ENCODE results near the gene RWDD4. TPM values are rescaled to one million over a fixed set of nuclear protein-coding genes. Genes with fewer than 3 reads are reported as not detected.
"Not testable (repeated sequence)": the region's sequence is repeated elsewhere in the genome, so short reads cannot be mapped to it uniquely, and the experiment has no call there.

Gene RWDD4
- total RNA-seq, 2 experiments from 2014 or later, result 15.6 to 17.2 TPM

GRCh38 chr4:183635321-183635720, 23.7 kb downstream of the RWDD4 start:
- no peaks in the 10 kb centered on the region for H3K36me3 Mint-ChIP-seq (ENCODE audit: low read depth)
- no peaks in the 10 kb centered on the region for H3K27me3 Mint-ChIP-seq (ENCODE audit: low read depth)
- no peak for DNase-seq
- no peak overlapping the region for H3K4me3 Mint-ChIP-seq
- CTCF ChIA-PET, result no interaction called here
- POLR2A ChIA-PET, result no interaction called here
- peaks cover 2% of the 10 kb centered on the region for H3K4me1 Mint-ChIP-seq (ENCODE audit: low read depth)
- H3K27ac Mint-ChIP-seq, result no peak overlapping the region
- ATAC-seq, result no peak
- H3K9me3 Mint-ChIP-seq (ENCODE audit: insufficient read depth), result no peaks in the 10 kb centered on the region

GRCh38 chr4:183633476-183634400, 25.2 kb downstream of the RWDD4 start:
- DNase-seq, result no peak
- no peaks in the 10 kb centered on the region for H3K36me3 Mint-ChIP-seq (ENCODE audit: low read depth)
- no peak overlapping the region for H3K4me3 Mint-ChIP-seq
- ChIA-PET POLR2A (no interaction called here), CTCF (no interaction called here)
- peaks cover 2% of the 10 kb centered on the region for H3K4me1 Mint-ChIP-seq (ENCODE audit: low read depth)
- no peak for ATAC-seq
- H3K27ac Mint-ChIP-seq, result no peak overlapping the region
- no peaks in the 10 kb centered on the region for H3K27me3 Mint-ChIP-seq (ENCODE audit: low read depth)
- no peaks in the 10 kb centered on the region for H3K9me3 Mint-ChIP-seq (ENCODE audit: insufficient read depth)

GRCh38 chr4:183632689-183633088, 26.3 kb downstream of the RWDD4 start:
- Mint-ChIP-seq H3K9me3 (ENCODE audit: insufficient read depth) (no peaks in the 10 kb centered on the region), H3K27ac (no peak overlapping the region), H3K36me3 (ENCODE audit: low read depth) (no peaks in the 10 kb centered on the region), H3K4me1 (ENCODE audit: low read depth) (peaks cover 2% of the 10 kb centered on the region), H3K4me3 (no peak overlapping the region), H3K27me3 (ENCODE audit: low read depth) (no peaks in the 10 kb centered on the region)
- CTCF ChIA-PET, result no interaction called here
- POLR2A ChIA-PET, result no interaction called here
- ATAC-seq (no peak), DNase-seq (no peak)

- DNase-seq, result no peak
- Mint-ChIP-seq H3K4me1 (ENCODE audit: low read depth) (no peaks in the 10 kb centered on the region), H3K9me3 (ENCODE audit: insufficient read depth) (no peaks in the 10 kb centered on the region), H3K36me3 (ENCODE audit: low read depth) (no peaks in the 10 kb centered on the region), H3K27me3 (ENCODE audit: low read depth) (no peaks in the 10 kb centered on the region), H3K4me3 (no peak overlapping the region), H3K27ac (no peak overlapping the region)
- CTCF ChIA-PET, result no interaction called here
- ATAC-seq, result no peak
- POLR2A ChIA-PET, result no interaction called here
Measured at GRCh38 chr4:183631577-183632198, 27.3 kb downstream of the RWDD4 start.

- Mint-ChIP-seq H3K27me3 (ENCODE audit: low read depth) (no peaks in the 10 kb centered on the region), H3K27ac (no peak overlapping the region), H3K4me3 (no peak overlapping the region), H3K36me3 (ENCODE audit: low read depth) (no peaks in the 10 kb centered on the region), H3K4me1 (ENCODE audit: low read depth) (no peaks in the 10 kb centered on the region), H3K9me3 (ENCODE audit: insufficient read depth) (no peaks in the 10 kb centered on the region)
- ChIA-PET POLR2A (no interaction called here), CTCF (no interaction called here)
- ATAC-seq, result no peak
- DNase-seq, result no peak
Measured at GRCh38 chr4:183627979-183628588, 30.9 kb downstream of the RWDD4 start.

- CTCF ChIA-PET; H3K27ac Mint-ChIP-seq; H3K27me3 Mint-ChIP-seq (ENCODE audit: low read depth); ATAC-seq; H3K36me3 Mint-ChIP-seq (ENCODE audit: low read depth); H3K4me3 Mint-ChIP-seq; DNase-seq; H3K9me3 Mint-ChIP-seq (ENCODE audit: insufficient read depth); POLR2A ChIA-PET; H3K4me1 Mint-ChIP-seq (ENCODE audit: low read depth): not testable (repeated sequence)
Measured at GRCh38 chr4:183627286-183627685, 31.7 kb downstream of the RWDD4 start.

GRCh38 chr4:183626168-183626567, 32.8 kb downstream of the RWDD4 start:
- POLR2A ChIA-PET, result interaction anchor here (0.6 kb wide), 1 partner anchor 450 kb away, joined by 4 read pairs; no protein-coding TSS in a partner anchor
- DNase-seq (no peak), ATAC-seq (no peak)
- H3K27ac Mint-ChIP-seq, result no peak overlapping the region
- CTCF ChIA-PET, result no interaction called here
- H3K9me3 Mint-ChIP-seq (ENCODE audit: insufficient read depth), result no peaks in the 10 kb centered on the region
- H3K4me3 Mint-ChIP-seq, result no peak overlapping the region
- no peaks in the 10 kb centered on the region for H3K36me3 Mint-ChIP-seq (ENCODE audit: low read depth)
- H3K4me1 Mint-ChIP-seq (ENCODE audit: low read depth), result no peaks in the 10 kb centered on the region
- H3K27me3 Mint-ChIP-seq (ENCODE audit: low read depth), result peaks cover 2% of the 10 kb centered on the region

- CTCF ChIA-PET, result no interaction called here
- Mint-ChIP-seq H3K4me1 (ENCODE audit: low read depth) (no peaks in the 10 kb centered on the region), H3K9me3 (ENCODE audit: insufficient read depth) (no peaks in the 10 kb centered on the region), H3K4me3 (no peak overlapping the region), H3K27me3 (ENCODE audit: low read depth) (peaks cover 6% of the 10 kb centered on the region), H3K36me3 (ENCODE audit: low read depth) (no peaks in the 10 kb centered on the region), H3K27ac (no peak overlapping the region)
- POLR2A ChIA-PET, result no interaction called here
- DNase-seq, result no peak
- no peak for ATAC-seq
Measured at GRCh38 chr4:183624548-183624947, 34.4 kb downstream of the RWDD4 start.

- ChIA-PET POLR2A (no interaction called here), CTCF (no interaction called here)
- DNase-seq (no peak), ATAC-seq (no peak)
- Mint-ChIP-seq H3K27ac (no peak overlapping the region), H3K27me3 (ENCODE audit: low read depth) (peaks cover 6% of the 10 kb centered on the region), H3K4me3 (no peak overlapping the region), H3K36me3 (ENCODE audit: low read depth) (no peaks in the 10 kb centered on the region), H3K9me3 (ENCODE audit: insufficient read depth) (no peaks in the 10 kb centered on the region), H3K4me1 (ENCODE audit: low read depth) (no peaks in the 10 kb centered on the region)
Measured at GRCh38 chr4:183621875-183622274, 37.1 kb downstream of the RWDD4 start.

GRCh38 chr4:183620421-183620820, 38.6 kb downstream of the RWDD4 start:
- H3K27ac Mint-ChIP-seq, result no peak overlapping the region
- H3K4me1 Mint-ChIP-seq (ENCODE audit: low read depth), result no peaks in the 10 kb centered on the region
- POLR2A ChIA-PET, result no interaction called here
- H3K27me3 Mint-ChIP-seq (ENCODE audit: low read depth), result peaks cover 6% of the 10 kb centered on the region
- ATAC-seq (no peak), DNase-seq (no peak)
- H3K9me3 Mint-ChIP-seq (ENCODE audit: insufficient read depth), result no peaks in the 10 kb centered on the region
- CTCF ChIA-PET, result no interaction called here
- H3K4me3 Mint-ChIP-seq, result no peak overlapping the region
- no peaks in the 10 kb centered on the region for H3K36me3 Mint-ChIP-seq (ENCODE audit: low read depth)

GRCh38 chr4:183618681-183619080, 40.3 kb downstream of the RWDD4 start:
- no peaks in the 10 kb centered on the region for H3K9me3 Mint-ChIP-seq (ENCODE audit: insufficient read depth)
- no peak for ATAC-seq
- POLR2A ChIA-PET, result no interaction called here
- no peak overlapping the region for H3K27ac Mint-ChIP-seq
- no peak overlapping the region for H3K4me3 Mint-ChIP-seq
- no peak for DNase-seq
- H3K36me3 Mint-ChIP-seq (ENCODE audit: low read depth), result no peaks in the 10 kb centered on the region
- no peaks in the 10 kb centered on the region for H3K4me1 Mint-ChIP-seq (ENCODE audit: low read depth)
- peaks cover 12% of the 10 kb centered on the region for H3K27me3 Mint-ChIP-seq (ENCODE audit: low read depth)
- CTCF ChIA-PET, result no interaction called here

- ATAC-seq, result no peak
- no peak for DNase-seq
- ChIA-PET POLR2A (interaction anchor here (0.7 kb wide), 1 partner anchor 1265 kb away, joined by 3 read pairs; no protein-coding TSS in a partner anchor), CTCF (no interaction called here)
- Mint-ChIP-seq H3K4me3 (no peak overlapping the region), H3K9me3 (ENCODE audit: insufficient read depth) (no peaks in the 10 kb centered on the region), H3K27ac (no peak overlapping the region), H3K27me3 (ENCODE audit: low read depth) (peaks cover 12% of the 10 kb centered on the region), H3K36me3 (ENCODE audit: low read depth) (no peaks in the 10 kb centered on the region), H3K4me1 (ENCODE audit: low read depth) (no peaks in the 10 kb centered on the region)
Measured at GRCh38 chr4:183617075-183617474, 41.9 kb downstream of the RWDD4 start.
